GM12878 (cell line): Measurements from ENCODE around the gene ZNF296. TPM values are rescaled to one million over a fixed set of nuclear protein-coding genes. Genes with fewer than 3 reads are reported as not detected.

ENCODE experiments used
- SMAD1 ChIP-seq: fragments of 450-650 bp; IDR thresholded peaks from 2 replicates; pipeline ENCODE4 v1.6.1; 2018; ENCODE audit warnings: mild to moderate bottlenecking, low read depth; ENCODE audit not compliant: partially characterized antibody
- SMC3 ChIP-seq: IDR thresholded peaks from 2 replicates; pipeline ENCODE4 v1.6.1; 2011; ENCODE audit warnings: low read length, improper control_type of control experiment, borderline replicate concordance
- ZBTB11 ChIP-seq: fragments of 450-650 bp; formaldehyde crosslinking; IDR thresholded peaks from 2 replicates; pipeline ENCODE4 v1.5.0; 2022; ENCODE audit warnings: mild to moderate bottlenecking, missing genetic modification characterization
- ZBTB40 ChIP-seq: fragments of 450-650 bp; IDR thresholded peaks from 2 replicates; pipeline ENCODE4 v1.6.1; 2016; ENCODE audit warnings: mild to moderate bottlenecking, moderate library complexity, borderline replicate concordance
- polyA plus RNA-seq, 11 experiments: library from polyadenylated mRNA; depleted of rRNA in 4 of 11; unstranded in 6 of 11; stranded (reverse) in 5 of 11; fragments of >200 nt; fragmentation: Nextera tagmentation in 4 of 11; fragmentation: Illumina TruSeq in 1 of 11; extraction: Ambion mirVana in 4 of 11; extraction: Trizol in 1 of 11; gene quantifications; 1 replicate in 1 of 11; 2 replicates in 10 of 11; pipeline versions ENCODE4 v1.2.1 to v1.2.3, GENCODE V29; 2011 to 2016; ENCODE audit warnings: inconsistent platforms in 2 of 11, missing spikeins in 2 of 11, low read depth in 1 of 11
- total RNA-seq, 4 experiments: library from RNA; depleted of rRNA in 3 of 4; stranded (reverse); fragments of >200 nt in 3 of 4; fragmentation: Illumina TruSeq in 1 of 4; extraction: Trizol in 1 of 4; gene quantifications; 2 replicates each; pipeline versions ENCODE4 v1.2.1 to v1.2.3, GENCODE V29; 2013 to 2021

ZNF296 gene
- total and polyA plus RNA-seq, 10 of the 15 experiments (the other 5 are each of a cell fraction or from before 2014, with no cell fraction given): 0.44 to 23.6 (median 3.5) TPM; not detected in 1

- TF ChIP-seq ZBTB11: no peak
- no peak for TF ChIP-seq SMAD1
- no peak for TF ChIP-seq ZBTB40
- TF ChIP-seq SMC3: no peak
- TF ChIP-seq, all 136 proteins: peak for 0
Measured at GRCh38 chr19:45112111-45112827, 36.0 kb upstream of the ZNF296 start (continued).
